HepG2 (cell line): ENCODE measurements around the gene SNX4. TPM values are rescaled to one million over a fixed set of nuclear protein-coding genes. Genes with fewer than 3 reads are reported as not detected.

Experiments used
- DPF2 ChIP-seq: sonication (generic); formaldehyde crosslinking; IDR thresholded peaks from 2 replicates; pipeline ENCODE4 v1.4.0; 2020; ENCODE audit warnings: mild to moderate bottlenecking, low read depth, missing genetic modification reagents, borderline replicate concordance
- FIP1L1 ChIP-seq: fragments of 200-400 bp; formaldehyde crosslinking; IDR thresholded peaks from 2 replicates; pipeline ENCODE4 v1.6.1; 2018; ENCODE audit warnings: low read depth, mild to moderate bottlenecking, low read length, moderate library complexity, borderline replicate concordance; ENCODE audit not compliant: insufficient read depth
- HBP1 ChIP-seq: IDR thresholded peaks from 2 replicates; pipeline ENCODE4 v1.6.1; 2016; ENCODE audit warnings: low read depth, control low read depth
- HDAC2 ChIP-seq: sonication (generic); formaldehyde crosslinking; IDR thresholded peaks from 2 replicates; pipeline ENCODE4 v1.4.0; 2020; ENCODE audit warnings: missing genetic modification reagents
- LBX2 ChIP-seq: sonication (generic); formaldehyde crosslinking; IDR thresholded peaks from 2 replicates; pipeline ENCODE4 v1.5.0; 2020; ENCODE audit warnings: missing genetic modification reagents, mild to moderate bottlenecking, borderline replicate concordance
- NFE2L1 ChIP-seq: sonication (generic); formaldehyde crosslinking; IDR thresholded peaks from 2 replicates; pipeline ENCODE4 v1.4.0; 2020; ENCODE audit warnings: missing genetic modification reagents, mild to moderate bottlenecking, borderline replicate concordance
- NFYC ChIP-seq: IDR thresholded peaks from 2 replicates; pipeline ENCODE4 v1.6.1; 2016; ENCODE audit warnings: missing genetic modification reagents, missing compliant biosample characterization
- POLR2A ChIP-seq, 2 experiments: IDR thresholded peaks; 2 replicates each; pipeline ENCODE4 v1.6.1; 2011; ENCODE audit warnings: low read depth in 2 of 2, low read length in 2 of 2, mild to moderate bottlenecking in 1 of 2, moderate library complexity in 1 of 2; ENCODE audit not compliant: insufficient read depth in 1 of 2
- POLR2G ChIP-seq: fragments of 200-400 bp; formaldehyde crosslinking; IDR thresholded peaks from 2 replicates; pipeline ENCODE4 v1.6.1; 2018; ENCODE audit warnings: mild to moderate bottlenecking, low read depth, low read length, moderate library complexity
- TEAD2 ChIP-seq: sonication (generic); formaldehyde crosslinking; IDR thresholded peaks from 2 replicates; pipeline ENCODE4 v1.9.0; 2021; ENCODE audit warnings: missing genetic modification reagents
- ZFP90 ChIP-seq: sonication (generic); formaldehyde crosslinking; IDR thresholded peaks from 2 replicates; pipeline ENCODE4 v1.8.0; 2022; ENCODE audit warnings: missing genetic modification reagents, mild to moderate bottlenecking, inconsistent platforms, borderline replicate concordance
- ZNF354B ChIP-seq: sonication (generic); formaldehyde crosslinking; IDR thresholded peaks from 2 replicates; pipeline ENCODE4 v1.8.0; 2022; ENCODE audit warnings: mild to moderate bottlenecking, missing genetic modification reagents
- ZNF510 ChIP-seq: sonication (generic); formaldehyde crosslinking; IDR thresholded peaks from 2 replicates; pipeline ENCODE4 v1.4.0; 2020; ENCODE audit warnings: low read depth, mild to moderate bottlenecking, missing genetic modification reagents
- ZNF768 ChIP-seq: sonication (generic); formaldehyde crosslinking; IDR thresholded peaks from 2 replicates; pipeline ENCODE4 v1.4.0; 2020; ENCODE audit warnings: missing genetic modification reagents
- polyA plus RNA-seq, 8 experiments: library from polyadenylated mRNA; depleted of rRNA in 3 of 8; stranded (reverse) in 7 of 8; unstranded in 1 of 8; fragments of >200 nt; fragmentation: Illumina TruSeq in 4 of 8; extraction: Trizol in 4 of 8; gene quantifications; 2 replicates each; pipeline versions ENCODE4 v1.2.1 to v1.2.3, GENCODE V29; 2011 to 2016; ENCODE audit warnings: low read depth in 4 of 8, missing spikeins in 1 of 8, mixed read lengths in 1 of 8; ENCODE audit not compliant: insufficient read depth in 1 of 8
- total RNA-seq, 5 experiments: library from RNA; depleted of rRNA; stranded (reverse); fragments of >200 nt; fragmentation: Illumina TruSeq; extraction: Trizol; gene quantifications; 2 replicates each; pipeline ENCODE4 v1.2.3, GENCODE V29; 2016; ENCODE audit warnings: low read depth in 1 of 5
- TF ChIP-seq, protein P1 (sequence below): IDR thresholded peaks from 2 replicates; pipeline ENCODE4 v1.4.0; 2020; ENCODE audit warnings: mild to moderate bottlenecking, missing genetic modification reagents
- TF ChIP-seq, protein P2 (sequence below): IDR thresholded peaks from 2 replicates; pipeline ENCODE4 v1.6.1; 2016; ENCODE audit warnings: missing biosample characterization, missing genetic modification reagents, low read depth
- TF ChIP-seq, protein P3 (sequence below): sonication (generic); formaldehyde crosslinking; conservative IDR thresholded peaks from 2 replicates; pipeline ENCODE4 v1.4.0; 2020; ENCODE audit warnings: mild to moderate bottlenecking, missing genetic modification reagents, moderate library complexity

Gene SNX4
- total and polyA plus RNA-seq, 2 of the 13 experiments (the other 11 are each of a cell fraction or from before 2014, with no cell fraction given), result 18.1 to 73.6 TPM

DNA sequence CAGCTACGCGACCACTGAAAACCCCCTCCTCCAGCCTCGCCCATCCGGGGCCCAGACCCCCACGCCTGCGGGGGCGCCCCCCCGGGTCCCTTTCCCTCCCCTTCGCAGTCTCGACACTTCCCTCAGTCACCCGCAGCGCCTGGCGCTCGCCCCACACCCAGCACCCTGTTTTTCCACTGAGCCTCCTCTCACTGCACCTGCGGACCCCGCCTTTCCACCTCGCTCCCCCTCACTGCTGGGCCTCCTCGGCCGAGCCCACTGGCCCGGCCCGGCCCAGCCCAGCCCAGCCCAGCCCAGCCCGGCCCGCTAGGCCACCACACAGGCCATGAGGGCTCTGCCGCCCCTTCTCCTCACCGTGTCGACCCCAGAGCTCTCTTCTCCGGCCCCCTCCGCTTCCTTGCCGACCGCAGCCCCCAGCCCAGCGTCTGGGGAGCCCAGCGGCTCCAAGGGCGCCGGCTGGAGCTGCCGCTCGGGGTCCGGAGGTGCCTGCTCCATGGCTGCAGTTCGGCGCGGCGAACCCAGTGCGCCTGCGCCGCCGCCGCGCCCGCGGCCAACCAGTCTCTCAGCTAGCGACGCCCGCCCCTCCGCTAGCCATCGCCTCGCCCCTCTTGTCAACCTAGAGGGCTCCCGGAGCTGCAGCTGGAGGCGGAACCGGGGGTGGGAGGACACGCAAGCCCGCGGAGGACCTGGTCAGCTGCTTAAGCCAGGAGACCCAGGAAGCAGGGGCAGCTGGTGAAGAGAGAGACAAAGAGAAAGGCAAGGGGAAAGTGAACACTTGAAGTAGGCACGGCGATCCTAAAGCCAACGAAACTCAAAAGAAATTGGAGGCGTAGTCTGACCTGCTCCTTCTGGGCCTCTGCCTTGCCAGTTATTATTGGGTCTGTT, at the start of gene SNX4 (continued):
- TF ChIP-seq POLR2G (peak; percentile 90), FIP1L1 (no peak), DPF2 (no peak), TEAD2 (CRISPR knock-in tag) (no peak), NFE2L1 (0 out of 2 replicates have a peak, but pooled peaks have one; percentile 54), ZNF354B (CRISPR knock-in tag) (no peak), ZFP90 (CRISPR knock-in tag) (no peak), NFYC (CRISPR knock-in tag) (peak; percentile 60; the same call in 1 of the 2 replicates), ZNF768 (CRISPR knock-in tag) (peak; percentile 65; the same call in 1 of the 2 replicates), POLR2A (IDR thresholded peaks at IDR 0.05; ENCODE audit: insufficient read depth in 1 of 2, low read depth in 2 of 2, low read length in 2 of 2) (peak; percentile 83), LBX2 (CRISPR knock-in tag) (no peak), ZNF510 (CRISPR knock-in tag) (peak; percentile 67; the same call in 1 of the 2 replicates), HBP1 (CRISPR knock-in tag) (peak; percentile 71), HDAC2 (CRISPR knock-in tag) (no peak; the same call in 1 of the 2 replicates)
- TF ChIP-seq, protein P1, sequence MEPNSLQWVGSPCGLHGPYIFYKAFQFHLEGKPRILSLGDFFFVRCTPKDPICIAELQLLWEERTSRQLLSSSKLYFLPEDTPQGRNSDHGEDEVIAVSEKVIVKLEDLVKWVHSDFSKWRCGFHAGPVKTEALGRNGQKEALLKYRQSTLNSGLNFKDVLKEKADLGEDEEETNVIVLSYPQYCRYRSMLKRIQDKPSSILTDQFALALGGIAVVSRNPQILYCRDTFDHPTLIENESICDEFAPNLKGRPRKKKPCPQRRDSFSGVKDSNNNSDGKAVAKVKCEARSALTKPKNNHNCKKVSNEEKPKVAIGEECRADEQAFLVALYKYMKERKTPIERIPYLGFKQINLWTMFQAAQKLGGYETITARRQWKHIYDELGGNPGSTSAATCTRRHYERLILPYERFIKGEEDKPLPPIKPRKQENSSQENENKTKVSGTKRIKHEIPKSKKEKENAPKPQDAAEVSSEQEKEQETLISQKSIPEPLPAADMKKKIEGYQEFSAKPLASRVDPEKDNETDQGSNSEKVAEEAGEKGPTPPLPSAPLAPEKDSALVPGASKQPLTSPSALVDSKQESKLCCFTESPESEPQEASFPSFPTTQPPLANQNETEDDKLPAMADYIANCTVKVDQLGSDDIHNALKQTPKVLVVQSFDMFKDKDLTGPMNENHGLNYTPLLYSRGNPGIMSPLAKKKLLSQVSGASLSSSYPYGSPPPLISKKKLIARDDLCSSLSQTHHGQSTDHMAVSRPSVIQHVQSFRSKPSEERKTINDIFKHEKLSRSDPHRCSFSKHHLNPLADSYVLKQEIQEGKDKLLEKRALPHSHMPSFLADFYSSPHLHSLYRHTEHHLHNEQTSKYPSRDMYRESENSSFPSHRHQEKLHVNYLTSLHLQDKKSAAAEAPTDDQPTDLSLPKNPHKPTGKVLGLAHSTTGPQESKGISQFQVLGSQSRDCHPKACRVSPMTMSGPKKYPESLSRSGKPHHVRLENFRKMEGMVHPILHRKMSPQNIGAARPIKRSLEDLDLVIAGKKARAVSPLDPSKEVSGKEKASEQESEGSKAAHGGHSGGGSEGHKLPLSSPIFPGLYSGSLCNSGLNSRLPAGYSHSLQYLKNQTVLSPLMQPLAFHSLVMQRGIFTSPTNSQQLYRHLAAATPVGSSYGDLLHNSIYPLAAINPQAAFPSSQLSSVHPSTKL, result peak; percentile 48
- TF ChIP-seq, protein P2, sequence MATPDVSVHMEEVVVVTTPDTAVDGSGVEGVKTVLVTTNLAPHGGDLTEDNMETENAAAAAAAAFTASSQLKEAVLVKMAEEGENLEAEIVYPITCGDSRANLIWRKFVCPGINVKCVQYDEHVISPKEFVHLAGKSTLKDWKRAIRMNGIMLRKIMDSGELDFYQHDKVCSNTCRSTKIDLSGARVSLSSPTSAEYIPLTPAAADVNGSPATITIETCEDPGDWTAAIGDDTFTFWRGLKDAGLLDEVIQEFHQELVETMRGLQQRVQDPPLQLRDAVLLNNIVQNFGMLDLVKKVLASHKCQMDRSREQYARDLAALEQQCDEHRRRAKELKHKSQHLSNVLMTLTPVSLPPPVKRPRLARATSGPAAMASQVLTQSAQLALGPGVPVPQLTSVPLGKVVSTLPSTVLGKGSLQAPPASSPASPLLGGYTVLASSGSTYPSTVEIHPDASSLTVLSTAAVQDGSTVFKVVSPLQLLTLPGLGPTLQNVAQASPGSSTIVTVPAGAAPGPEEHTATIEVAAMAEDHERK (CRISPR knock-in tag), result no peak
- TF ChIP-seq, protein P3, sequence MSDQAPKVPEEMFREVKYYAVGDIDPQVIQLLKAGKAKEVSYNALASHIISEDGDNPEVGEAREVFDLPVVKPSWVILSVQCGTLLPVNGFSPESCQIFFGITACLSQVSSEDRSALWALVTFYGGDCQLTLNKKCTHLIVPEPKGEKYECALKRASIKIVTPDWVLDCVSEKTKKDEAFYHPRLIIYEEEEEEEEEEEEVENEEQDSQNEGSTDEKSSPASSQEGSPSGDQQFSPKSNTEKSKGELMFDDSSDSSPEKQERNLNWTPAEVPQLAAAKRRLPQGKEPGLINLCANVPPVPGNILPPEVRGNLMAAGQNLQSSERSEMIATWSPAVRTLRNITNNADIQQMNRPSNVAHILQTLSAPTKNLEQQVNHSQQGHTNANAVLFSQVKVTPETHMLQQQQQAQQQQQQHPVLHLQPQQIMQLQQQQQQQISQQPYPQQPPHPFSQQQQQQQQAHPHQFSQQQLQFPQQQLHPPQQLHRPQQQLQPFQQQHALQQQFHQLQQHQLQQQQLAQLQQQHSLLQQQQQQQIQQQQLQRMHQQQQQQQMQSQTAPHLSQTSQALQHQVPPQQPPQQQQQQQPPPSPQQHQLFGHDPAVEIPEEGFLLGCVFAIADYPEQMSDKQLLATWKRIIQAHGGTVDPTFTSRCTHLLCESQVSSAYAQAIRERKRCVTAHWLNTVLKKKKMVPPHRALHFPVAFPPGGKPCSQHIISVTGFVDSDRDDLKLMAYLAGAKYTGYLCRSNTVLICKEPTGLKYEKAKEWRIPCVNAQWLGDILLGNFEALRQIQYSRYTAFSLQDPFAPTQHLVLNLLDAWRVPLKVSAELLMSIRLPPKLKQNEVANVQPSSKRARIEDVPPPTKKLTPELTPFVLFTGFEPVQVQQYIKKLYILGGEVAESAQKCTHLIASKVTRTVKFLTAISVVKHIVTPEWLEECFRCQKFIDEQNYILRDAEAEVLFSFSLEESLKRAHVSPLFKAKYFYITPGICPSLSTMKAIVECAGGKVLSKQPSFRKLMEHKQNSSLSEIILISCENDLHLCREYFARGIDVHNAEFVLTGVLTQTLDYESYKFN (CRISPR knock-in tag), result peak; percentile 51
